Measurements from ENCODE around the gene TEX14.
A peak's percentile ranks its signal among the peaks of the same experiment; 100 is the strongest.

TEX14 gene

GRCh38 chr17:58595194-58595792, 96.6 kb downstream of the TEX14 start:
- DNase-seq (ENCODE audit: extremely low spot score) = no peak
- CTCF ChIA-PET = no interaction called here
- POLR2A ChIA-PET = interaction anchor here (1.1 to 6.1 kb wide), 2 partner anchors 36 to 84 kb away, joined by 5 to 35 read pairs; no protein-coding TSS in a partner anchor
- TF ChIP-seq FOXK2 (IDR thresholded peaks at IDR 0.05) (no peak), ARNT (IDR thresholded peaks at IDR 0.05) (no peak), ZNF384 (IDR thresholded peaks at IDR 0.05) (no peak), SUZ12 (IDR thresholded peaks at IDR 0.05) (no peak), FOXM1 (IDR thresholded peaks at IDR 0.05; ENCODE audit: borderline replicate concordance) (no peak), ELF4 (IDR thresholded peaks at IDR 0.05) (no peak), L3MBTL2 (conservative IDR thresholded peaks at IDR 0.05) (no peak), NFRKB (IDR thresholded peaks at IDR 0.05) (no peak), CTBP1 (IDR thresholded peaks at IDR 0.05; ENCODE audit: borderline replicate concordance) (no peak), LEF1 (IDR thresholded peaks at IDR 0.05; ENCODE audit: borderline replicate concordance) (no peak), SP1 (IDR thresholded peaks at IDR 0.05) (no peak)

- CTCF ChIA-PET = no interaction called here
- no peak for TF ChIP-seq FOXM1 (IDR thresholded peaks at IDR 0.05; ENCODE audit: borderline replicate concordance)
- TF ChIP-seq LEF1 (IDR thresholded peaks at IDR 0.05; ENCODE audit: borderline replicate concordance) = no peak
- TF ChIP-seq L3MBTL2 (conservative IDR thresholded peaks at IDR 0.05) = no peak
- TF ChIP-seq TARDBP (IDR thresholded peaks at IDR 0.05) = no peak
- TF ChIP-seq ZNF384 (IDR thresholded peaks at IDR 0.05) = no peak
- TF ChIP-seq HDGF (IDR thresholded peaks at IDR 0.05; ENCODE audit: borderline replicate concordance) = no peak
- no peak for TF ChIP-seq FOXK2 (IDR thresholded peaks at IDR 0.05)
- TF ChIP-seq BHLHE40 (IDR thresholded peaks at IDR 0.05; ENCODE audit: borderline replicate concordance) = no peak
- no peak for TF ChIP-seq CTBP1 (IDR thresholded peaks at IDR 0.05; ENCODE audit: borderline replicate concordance)
- TF ChIP-seq SP1 (IDR thresholded peaks at IDR 0.05) = no peak
- no peak for TF ChIP-seq FOXA1 (IDR thresholded peaks at IDR 0.05)
- TF ChIP-seq PKNOX1 (IDR thresholded peaks at IDR 0.05) = no peak
- no peak for TF ChIP-seq SUZ12 (IDR thresholded peaks at IDR 0.05)
- POLR2A ChIA-PET = interaction anchor here (1.4 kb wide), 1 partner anchor 38 kb away, joined by 3 read pairs; no protein-coding TSS in a partner anchor
- no peak for DNase-seq (ENCODE audit: extremely low spot score)
Measured at GRCh38 chr17:58593123-58593522, 98.7 kb downstream of the TEX14 start.

GRCh38 chr17:58591455-58591854, 100.4 kb downstream of the TEX14 start:
- no peak for DNase-seq (ENCODE audit: extremely low spot score)
- TF ChIP-seq ZNF384 (IDR thresholded peaks at IDR 0.05) (no peak), FOXM1 (IDR thresholded peaks at IDR 0.05; ENCODE audit: borderline replicate concordance) (no peak), SP1 (IDR thresholded peaks at IDR 0.05) (no peak), HDGF (IDR thresholded peaks at IDR 0.05; ENCODE audit: borderline replicate concordance) (no peak), SUZ12 (IDR thresholded peaks at IDR 0.05) (no peak), CTBP1 (IDR thresholded peaks at IDR 0.05; ENCODE audit: borderline replicate concordance) (no peak), PKNOX1 (IDR thresholded peaks at IDR 0.05) (no peak), TARDBP (IDR thresholded peaks at IDR 0.05) (no peak), NFRKB (IDR thresholded peaks at IDR 0.05) (no peak), ELF4 (IDR thresholded peaks at IDR 0.05) (no peak), L3MBTL2 (conservative IDR thresholded peaks at IDR 0.05) (no peak), BHLHE40 (IDR thresholded peaks at IDR 0.05; ENCODE audit: borderline replicate concordance) (no peak), FOXK2 (IDR thresholded peaks at IDR 0.05) (no peak), ARNT (IDR thresholded peaks at IDR 0.05) (no peak)
- ChIA-PET CTCF (interaction anchor here (0.5 kb wide), 1 partner anchor 37 kb away, joined by 4 read pairs; no protein-coding TSS in a partner anchor), POLR2A (interaction anchor here (1.4 kb wide), 1 partner anchor 39 kb away, joined by 3 read pairs; no protein-coding TSS in a partner anchor)

GRCh38 chr17:58590377-58590776, 101.5 kb downstream of the TEX14 start:
- DNase-seq (ENCODE audit: extremely low spot score) = no peak
- CTCF ChIA-PET = no interaction called here
- POLR2A ChIA-PET = no interaction called here
- TF ChIP-seq SUZ12 (IDR thresholded peaks at IDR 0.05) = no peak
- TF ChIP-seq ELF4 (IDR thresholded peaks at IDR 0.05) = no peak
- TF ChIP-seq ZNF384 (IDR thresholded peaks at IDR 0.05) = no peak
- no peak for TF ChIP-seq FOXM1 (IDR thresholded peaks at IDR 0.05; ENCODE audit: borderline replicate concordance)
- no peak for TF ChIP-seq TARDBP (IDR thresholded peaks at IDR 0.05)
- no peak for TF ChIP-seq SP1 (IDR thresholded peaks at IDR 0.05)
- TF ChIP-seq NFRKB (IDR thresholded peaks at IDR 0.05) = no peak

- DNase-seq (ENCODE audit: extremely low spot score) = peak; percentile 83
- ChIA-PET POLR2A (interaction anchor here (1.0 to 2.1 kb wide), 4 partner anchors 44 to 91 kb away, joined by 4 to 22 read pairs (median 6); no protein-coding TSS in a partner anchor), CTCF (interaction anchor here (0.6 to 2.0 kb wide), 10 partner anchors 10 to 417 kb away, joined by 3 to 10 read pairs (median 3); partner anchors contain the start of gene RAD51C)
- TF ChIP-seq FOXM1 (IDR thresholded peaks at IDR 0.05; ENCODE audit: borderline replicate concordance) (no peak), TARDBP (IDR thresholded peaks at IDR 0.05) (no peak), SP1 (IDR thresholded peaks at IDR 0.05) (no peak), PKNOX1 (IDR thresholded peaks at IDR 0.05) (no peak), ARNT (IDR thresholded peaks at IDR 0.05) (no peak), HDGF (IDR thresholded peaks at IDR 0.05; ENCODE audit: borderline replicate concordance) (no peak), NFRKB (IDR thresholded peaks at IDR 0.05) (no peak), ELF4 (IDR thresholded peaks at IDR 0.05) (no peak), CTBP1 (IDR thresholded peaks at IDR 0.05; ENCODE audit: borderline replicate concordance) (no peak), SUZ12 (IDR thresholded peaks at IDR 0.05) (no peak), L3MBTL2 (conservative IDR thresholded peaks at IDR 0.05) (no peak), FOXA1 (IDR thresholded peaks at IDR 0.05) (no peak), FOXK2 (IDR thresholded peaks at IDR 0.05) (no peak), BHLHE40 (IDR thresholded peaks at IDR 0.05; ENCODE audit: borderline replicate concordance) (no peak)
Measured at GRCh38 chr17:58587713-58588117, 104.1 kb downstream of the TEX14 start.

Data from HEK293T (cell line).